DOHH2 (cell line): ENCODE measurements around the gene SYNDIG1.

ENCODE experiments used
- H3F3A ChIP-seq: fragments of 200-600 bp; sonication (generic), shearing (Covaris generic); 2 replicates; pipeline ENCODE4 v1.6.0; 2016; ENCODE audit warnings: antibody characterized with exemption, mild to moderate bottlenecking; ENCODE audit not compliant: control insufficient read depth, insufficient read depth
- H3K27ac ChIP-seq: fragments of 200-600 bp; sonication (generic); 2 replicates; pipeline ENCODE4 v1.5.1; 2014; ENCODE audit warnings: low read depth, mild to moderate bottlenecking, low read length, moderate library complexity
- H3K27me3 ChIP-seq: fragments of 200-600 bp; sonication (generic); 2 replicates; pipeline ENCODE4 v1.6.1; 2014; ENCODE audit warnings: mild to moderate bottlenecking, low read length, mixed read lengths; ENCODE audit not compliant: control insufficient read depth
- H3K36me3 ChIP-seq: fragments of 200-600 bp; sonication (generic); 2 replicates; pipeline ENCODE4 v1.6.1; 2014; ENCODE audit warnings: mild to moderate bottlenecking, low read length, moderate library complexity, mixed read lengths; ENCODE audit not compliant: control insufficient read depth
- H3K4me1 ChIP-seq: fragments of 200-600 bp; sonication (generic); 2 replicates; pipeline ENCODE4 v1.6.1; 2014; ENCODE audit warnings: mild to moderate bottlenecking, low read length, mixed read lengths; ENCODE audit not compliant: control insufficient read depth
- H3K4me2 ChIP-seq: fragments of 200-600 bp; sonication (generic); 2 replicates; pipeline ENCODE4 v1.6.0; 2014; ENCODE audit warnings: mild to moderate bottlenecking, low read length, moderate library complexity
- H3K4me3 ChIP-seq: fragments of 200-600 bp; sonication (generic); 2 replicates; pipeline ENCODE4 v1.5.1; 2014; ENCODE audit warnings: mild to moderate bottlenecking, low read length, mixed read lengths
- H3K79me2 ChIP-seq: fragments of 200-600 bp; sonication (generic); 2 replicates; pipeline ENCODE4 v1.6.1; 2014; ENCODE audit warnings: mild to moderate bottlenecking, low read length, mixed read lengths; ENCODE audit not compliant: control insufficient read depth
- H3K9me2 ChIP-seq: fragments of 200-600 bp; sonication (generic); replicated peaks from 2 replicates; pipeline ENCODE4 v1.6.1; 2014; ENCODE audit warnings: mild to moderate bottlenecking, low read length, mixed read lengths; ENCODE audit not compliant: control insufficient read depth
- H3K9me3 ChIP-seq: fragments of 200-600 bp; sonication (generic); 2 replicates; pipeline ENCODE4 v1.6.1; 2014; ENCODE audit warnings: antibody characterized with exemption, low read length, mixed read lengths; ENCODE audit not compliant: control insufficient read depth, insufficient read depth
- H4K20me1 ChIP-seq: fragments of 200-600 bp; sonication (generic); 2 replicates; pipeline ENCODE4 v1.6.0; 2014; ENCODE audit warnings: low read depth, mild to moderate bottlenecking, antibody characterized with exemption, low read length, moderate library complexity; ENCODE audit not compliant: control insufficient read depth, insufficient read depth
- EZH2phosphoT487 ChIP-seq: fragments of 200-600 bp; sonication (generic); IDR thresholded peaks from 2 replicates; pipeline ENCODE4 v1.6.1; 2017; ENCODE audit warnings: borderline replicate concordance, mild to moderate bottlenecking, antibody characterized with exemption, low read length, moderate library complexity, mixed read lengths
- TF ChIP-seq, protein P1 (sequence below): fragments of 200-600 bp; sonication (generic); IDR thresholded peaks from one replicate; pipeline ENCODE4 v1.5.1; 2014; ENCODE audit warnings: antibody characterized with exemption, mild to moderate bottlenecking, low read depth, low read length; ENCODE audit not compliant: poor library complexity, severe bottlenecking

The SYNDIG1 gene

DNA sequence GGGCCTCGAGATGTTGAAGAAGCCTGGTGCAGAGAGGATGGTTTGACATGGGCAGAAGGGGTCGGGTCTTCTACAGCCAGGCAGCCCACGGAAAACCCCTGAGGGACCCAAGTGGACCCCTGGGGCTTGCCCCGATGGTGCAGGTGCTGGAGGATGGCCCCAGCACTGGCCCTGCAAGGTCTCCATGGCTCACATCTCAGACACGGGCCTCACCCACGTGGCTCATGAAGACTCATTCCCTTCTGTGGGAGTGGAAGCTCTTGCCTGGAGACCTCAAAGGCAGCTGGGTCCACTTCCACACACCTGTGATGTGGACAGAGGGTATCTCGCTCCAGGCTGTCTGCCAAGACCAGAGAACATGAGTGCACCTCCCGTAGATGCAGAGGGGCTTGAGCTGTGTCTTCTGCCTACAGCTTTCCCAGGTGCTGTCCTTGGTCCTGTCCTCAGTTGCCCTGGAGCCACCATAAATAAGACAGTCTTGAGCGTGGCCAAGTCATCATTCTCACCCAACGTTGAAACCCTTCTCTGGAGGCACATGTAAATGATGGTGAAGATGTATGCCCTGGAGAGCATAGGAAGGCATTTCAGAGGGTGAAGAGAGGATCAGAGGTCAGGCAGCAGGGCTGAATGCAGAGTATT lies 108.0 kb downstream of the SYNDIG1 start:
- Histone ChIP-seq H3K4me1 (no peaks in the 10 kb centered on the region), H3K9me3 (no peaks in the 10 kb centered on the region), H4K20me1 (no peaks in the 10 kb centered on the region), H3K9me2 (no peaks in the 10 kb centered on the region), H3K4me2 (no peak overlapping the region), H3K79me2 (no peaks in the 10 kb centered on the region), H3F3A (no peaks in the 10 kb centered on the region), H3K36me3 (no peaks in the 10 kb centered on the region), H3K27me3 (no peaks in the 10 kb centered on the region), H3K4me3 (no peak overlapping the region), H3K27ac (no peak overlapping the region)
- TF ChIP-seq, protein P1, sequence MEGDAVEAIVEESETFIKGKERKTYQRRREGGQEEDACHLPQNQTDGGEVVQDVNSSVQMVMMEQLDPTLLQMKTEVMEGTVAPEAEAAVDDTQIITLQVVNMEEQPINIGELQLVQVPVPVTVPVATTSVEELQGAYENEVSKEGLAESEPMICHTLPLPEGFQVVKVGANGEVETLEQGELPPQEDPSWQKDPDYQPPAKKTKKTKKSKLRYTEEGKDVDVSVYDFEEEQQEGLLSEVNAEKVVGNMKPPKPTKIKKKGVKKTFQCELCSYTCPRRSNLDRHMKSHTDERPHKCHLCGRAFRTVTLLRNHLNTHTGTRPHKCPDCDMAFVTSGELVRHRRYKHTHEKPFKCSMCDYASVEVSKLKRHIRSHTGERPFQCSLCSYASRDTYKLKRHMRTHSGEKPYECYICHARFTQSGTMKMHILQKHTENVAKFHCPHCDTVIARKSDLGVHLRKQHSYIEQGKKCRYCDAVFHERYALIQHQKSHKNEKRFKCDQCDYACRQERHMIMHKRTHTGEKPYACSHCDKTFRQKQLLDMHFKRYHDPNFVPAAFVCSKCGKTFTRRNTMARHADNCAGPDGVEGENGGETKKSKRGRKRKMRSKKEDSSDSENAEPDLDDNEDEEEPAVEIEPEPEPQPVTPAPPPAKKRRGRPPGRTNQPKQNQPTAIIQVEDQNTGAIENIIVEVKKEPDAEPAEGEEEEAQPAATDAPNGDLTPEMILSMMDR, result no peak
- TF ChIP-seq EZH2phosphoT487, result no peak

DNA sequence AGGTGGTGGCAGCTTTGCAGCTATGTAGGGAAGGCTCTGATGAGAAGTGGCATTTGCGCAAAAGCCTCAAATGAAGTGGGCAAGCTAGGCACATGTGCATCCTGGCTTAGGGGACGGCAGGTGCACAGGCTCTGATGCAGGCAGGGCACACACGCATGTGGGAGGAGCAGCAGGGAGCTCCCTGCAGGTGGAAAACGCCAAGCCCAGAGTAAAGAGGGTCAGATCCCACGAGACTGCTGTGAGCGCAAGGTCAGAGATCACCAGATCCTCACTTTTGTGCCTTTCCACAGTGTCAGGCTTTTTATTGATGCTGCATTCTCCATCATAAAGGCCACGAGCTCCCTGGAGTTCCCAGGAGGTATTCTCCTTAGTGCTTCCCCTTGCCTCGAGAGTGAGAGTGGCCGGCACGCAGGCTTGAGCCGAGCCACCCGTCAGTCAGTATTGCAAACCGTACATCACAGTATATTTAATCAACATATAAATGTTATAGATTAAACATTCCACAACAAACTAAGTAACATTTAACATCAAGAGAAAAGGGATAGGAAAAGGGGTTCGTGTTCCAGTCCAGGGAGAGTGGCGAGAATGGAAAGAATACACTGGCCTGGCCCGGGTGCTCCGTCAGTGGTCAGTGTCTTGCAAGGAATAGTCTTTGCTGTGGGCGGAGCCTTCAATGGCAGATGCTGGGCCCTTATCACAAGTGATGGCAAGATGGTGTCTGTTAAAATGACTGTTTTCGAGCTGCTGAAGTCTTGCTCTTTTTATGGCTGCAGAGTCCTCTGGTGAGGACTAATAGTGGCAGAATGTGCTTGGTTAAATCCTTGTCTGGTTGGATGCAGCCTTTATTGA lies 109.4 kb downstream of the SYNDIG1 start:
- no peak overlapping the region for H3K4me3 ChIP-seq

DNA sequence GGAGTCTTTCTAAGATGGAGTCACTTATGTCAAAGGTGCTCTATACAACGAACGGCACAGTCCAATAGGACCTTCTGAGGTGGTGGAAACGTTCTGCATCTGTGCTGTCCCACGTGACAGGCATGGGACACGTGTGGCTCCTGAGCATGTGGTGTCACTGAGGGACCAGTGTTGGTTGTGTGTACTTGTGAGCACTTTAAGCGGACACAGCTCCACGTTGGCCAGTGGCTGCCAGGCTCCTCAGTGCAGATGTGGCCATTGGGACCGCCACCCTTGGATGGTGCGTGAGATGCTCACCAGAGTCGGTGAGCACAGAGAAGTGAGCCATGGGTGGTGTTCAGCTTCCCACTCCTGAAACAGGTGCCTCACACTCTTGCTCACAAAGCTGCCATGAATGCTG lies 110.0 kb downstream of the SYNDIG1 start:
- no peaks in the 10 kb centered on the region for H3K9me3 ChIP-seq
- no peak overlapping the region for H3K4me2 ChIP-seq
- no peaks in the 10 kb centered on the region for H3K27me3 ChIP-seq
- no peaks in the 10 kb centered on the region for H3K36me3 ChIP-seq
- H3K9me2 ChIP-seq, result no peaks in the 10 kb centered on the region
- no peaks in the 10 kb centered on the region for H4K20me1 ChIP-seq
- TF ChIP-seq EZH2phosphoT487, result no peak
- TF ChIP-seq, protein P1, result no peak
- H3K4me3 ChIP-seq, result no peak overlapping the region
- no peak overlapping the region for H3K27ac ChIP-seq
- H3F3A ChIP-seq, result no peaks in the 10 kb centered on the region
- H3K4me1 ChIP-seq, result no peaks in the 10 kb centered on the region; the same call in 1 of the 2 replicates
- no peaks in the 10 kb centered on the region for H3K79me2 ChIP-seq

More for the DNA sequence above, 109.4 kb downstream of the SYNDIG1 start:
- Histone ChIP-seq H3F3A (no peaks in the 10 kb centered on the region), H3K79me2 (no peaks in the 10 kb centered on the region), H3K4me2 (no peak overlapping the region), H4K20me1 (no peaks in the 10 kb centered on the region), H3K27me3 (no peaks in the 10 kb centered on the region), H3K9me3 (no peaks in the 10 kb centered on the region), H3K27ac (no peak overlapping the region), H3K4me1 (no peaks in the 10 kb centered on the region), H3K36me3 (no peaks in the 10 kb centered on the region), H3K9me2 (no peaks in the 10 kb centered on the region)
- no peak for TF ChIP-seq EZH2phosphoT487
- TF ChIP-seq, protein P1, result no peak
